Mucosa of descending colon (tissue), 3 donors: ENCODE results near the gene KCND3. TPM values are rescaled to one million over a fixed set of nuclear protein-coding genes. Genes with fewer than 3 reads are reported as not detected.

Experiments
- ATAC-seq: fragments of 200-7000 bp; cut with Tn5 transposase; one replicate; pipeline ENCODE4 v1.9.1; 2020; ENCODE audit warnings: mild to moderate bottlenecking, moderate library complexity
- DNase-seq, 3 donors: peaks; one replicate each; pipeline ENCODE4 v3.0.0-alpha.2; 2020
- H3K36me3 ChIP-seq: fragments of 200-600 bp; one replicate; pipeline ENCODE4 v1.8.0; 2021; ENCODE audit warnings: low read depth, mild to moderate bottlenecking
- H3K4me1 ChIP-seq: fragments of 200-600 bp; one replicate; pipeline ENCODE4 v1.8.0; 2021; ENCODE audit warnings: low read depth, mild to moderate bottlenecking
- H3K4me3 ChIP-seq: fragments of 200-600 bp; one replicate; pipeline ENCODE4 v1.8.0; 2021; ENCODE audit warnings: mild to moderate bottlenecking
- H3K9me3 ChIP-seq: fragments of 200-600 bp; one replicate; pipeline ENCODE4 v1.8.0; 2021; ENCODE audit warnings: mild to moderate bottlenecking
- intact Hi-C, 2 donors: fragments of 100-400 bp; cut with DNase I in 1 of 2; cut with micrococcal nuclease in 1 of 2; formaldehyde crosslinking; loops; one replicate each; pipeline versions ENCODE4 v1.11.0 to v1.11.1; 2022; cut with DNase I, micrococcal nuclease
- total RNA-seq, 3 donors: library from RNA; stranded (reverse); fragmentation: NEBNext Ultra II Directional in 2 of 3; extraction: Animal tissue kit (Norgen Biotek cat#: 25700) in 2 of 3; gene quantifications; one replicate each; pipeline versions ENCODE4 v1.2.1 to v1.2.4, GENCODE V29; 2021 to 2023
- TF ChIP-seq, protein P1 (sequence below): fragments of 200-600 bp; IDR thresholded peaks from one replicate; pipeline ENCODE4 v1.8.0; 2022; ENCODE audit warnings: antibody characterized with exemption, mild to moderate bottlenecking
- donor health status: DM: no; HTN: no; CAD: no; lungs with moderate emphysema.
- donor health status: DM: no; HTN: no; CAD: no.
- donor health status: DM: no; HTN: yes; CAD: no.

Gene KCND3
- total RNA-seq, 3 donors from 2014 or later = 1.2 to 10.3 (median 5.5) TPM

DNA sequence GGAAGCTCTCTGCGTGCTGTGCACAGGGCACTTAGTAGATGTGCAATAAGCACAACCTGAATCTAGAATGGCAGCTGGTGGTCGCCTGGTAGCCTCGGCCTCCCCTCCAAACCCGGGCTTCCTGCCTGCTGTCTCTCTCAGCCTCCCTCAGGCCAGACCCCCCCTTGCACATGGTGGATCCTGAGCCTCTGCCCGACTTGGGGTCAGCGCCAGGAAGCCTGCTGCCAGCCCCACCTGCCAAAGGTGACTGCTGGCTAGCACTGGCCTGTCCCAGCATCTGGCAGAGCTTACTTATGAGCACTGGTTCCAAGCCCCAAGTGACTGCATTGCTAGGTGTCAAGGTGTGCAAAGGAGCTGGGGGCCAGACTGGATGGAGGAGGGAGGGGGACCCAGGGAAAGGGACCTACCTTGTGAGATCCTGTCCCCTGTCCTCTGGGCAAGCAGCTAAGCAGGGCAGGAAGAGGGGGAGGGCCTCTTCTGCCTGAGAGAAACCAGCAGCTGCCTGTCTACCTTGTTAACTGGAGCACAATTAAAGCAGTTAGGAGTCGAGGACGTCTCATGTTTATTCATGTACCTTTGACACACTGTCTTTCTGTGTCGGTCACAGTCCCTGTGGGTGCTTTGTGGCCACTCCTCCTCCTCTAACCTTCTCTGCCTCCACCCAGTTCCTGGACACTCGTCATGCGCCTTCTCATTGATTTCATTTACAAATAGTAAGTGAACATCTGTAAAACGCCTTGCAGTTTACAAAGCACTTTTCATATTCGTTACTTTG is 132.9 kb downstream of the KCND3 start:
- TF ChIP-seq, protein P1, sequence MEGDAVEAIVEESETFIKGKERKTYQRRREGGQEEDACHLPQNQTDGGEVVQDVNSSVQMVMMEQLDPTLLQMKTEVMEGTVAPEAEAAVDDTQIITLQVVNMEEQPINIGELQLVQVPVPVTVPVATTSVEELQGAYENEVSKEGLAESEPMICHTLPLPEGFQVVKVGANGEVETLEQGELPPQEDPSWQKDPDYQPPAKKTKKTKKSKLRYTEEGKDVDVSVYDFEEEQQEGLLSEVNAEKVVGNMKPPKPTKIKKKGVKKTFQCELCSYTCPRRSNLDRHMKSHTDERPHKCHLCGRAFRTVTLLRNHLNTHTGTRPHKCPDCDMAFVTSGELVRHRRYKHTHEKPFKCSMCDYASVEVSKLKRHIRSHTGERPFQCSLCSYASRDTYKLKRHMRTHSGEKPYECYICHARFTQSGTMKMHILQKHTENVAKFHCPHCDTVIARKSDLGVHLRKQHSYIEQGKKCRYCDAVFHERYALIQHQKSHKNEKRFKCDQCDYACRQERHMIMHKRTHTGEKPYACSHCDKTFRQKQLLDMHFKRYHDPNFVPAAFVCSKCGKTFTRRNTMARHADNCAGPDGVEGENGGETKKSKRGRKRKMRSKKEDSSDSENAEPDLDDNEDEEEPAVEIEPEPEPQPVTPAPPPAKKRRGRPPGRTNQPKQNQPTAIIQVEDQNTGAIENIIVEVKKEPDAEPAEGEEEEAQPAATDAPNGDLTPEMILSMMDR = no peak
- DNase-seq = no peak
- ATAC-seq = no peak
- Histone ChIP-seq H3K9me3 (no peaks in the 10 kb centered on the region), H3K4me1 (no peaks in the 10 kb centered on the region), H3K36me3 (no peaks in the 10 kb centered on the region), H3K4me3 (no peak overlapping the region)
- intact Hi-C loops = no loop called here

DNA sequence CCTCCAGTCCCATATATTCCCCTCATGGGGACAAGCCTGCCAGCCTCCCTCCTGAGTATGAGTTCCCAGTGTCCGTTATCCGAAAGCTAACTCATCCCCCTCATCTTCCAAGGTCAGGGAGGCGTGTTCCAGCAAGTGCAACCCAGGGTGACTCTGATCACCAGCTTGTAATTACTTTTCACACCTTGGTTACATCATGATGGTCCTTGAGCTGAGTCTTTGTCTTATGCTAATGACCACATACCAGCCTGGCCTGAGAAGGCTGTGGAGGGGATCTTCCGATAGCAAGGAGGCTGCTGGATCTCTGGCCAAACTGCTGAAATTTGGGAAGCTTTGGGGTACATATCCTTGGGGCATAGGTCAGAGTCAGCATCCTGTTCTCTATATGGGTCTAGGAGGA is 134.2 kb downstream of the KCND3 start:
- H3K36me3 ChIP-seq = no peaks in the 10 kb centered on the region
- H3K9me3 ChIP-seq = no peaks in the 10 kb centered on the region
- H3K4me1 ChIP-seq = no peaks in the 10 kb centered on the region
- intact Hi-C loops = no loop called here
- H3K4me3 ChIP-seq = no peak overlapping the region
- TF ChIP-seq, protein P1 = no peak
- DNase-seq (no peak), ATAC-seq (no peak)

DNA sequence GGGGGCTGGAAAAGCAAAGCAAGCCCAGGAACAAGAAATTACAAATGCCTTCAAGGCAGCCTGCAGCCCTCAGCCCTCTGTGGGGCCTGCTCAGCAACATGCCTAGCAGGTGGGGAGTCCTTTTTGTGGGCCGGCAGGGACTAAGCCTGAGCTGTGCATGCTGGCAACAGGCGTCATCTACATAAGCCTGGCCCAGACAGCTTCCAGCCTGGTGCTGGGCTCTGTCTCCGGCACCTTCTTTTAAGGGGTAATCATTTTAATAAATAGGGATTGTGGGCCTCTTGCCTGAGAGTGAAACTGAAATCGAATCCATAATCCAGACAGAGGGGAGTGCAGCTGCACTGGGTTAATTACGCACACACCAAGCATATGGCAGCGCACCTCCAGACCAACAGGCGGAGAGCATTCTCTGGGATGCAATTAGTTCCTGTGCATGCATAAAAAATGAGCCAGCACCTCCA is 137.2 kb downstream of the KCND3 start:
- intact Hi-C loops = no loop called here
- Histone ChIP-seq H3K36me3 (no peaks in the 10 kb centered on the region), H3K4me1 (no peaks in the 10 kb centered on the region), H3K9me3 (no peaks in the 10 kb centered on the region), H3K4me3 (no peak overlapping the region)
- TF ChIP-seq, protein P1 = no peak
- ATAC-seq = no peak
- DNase-seq = no peak

DNA sequence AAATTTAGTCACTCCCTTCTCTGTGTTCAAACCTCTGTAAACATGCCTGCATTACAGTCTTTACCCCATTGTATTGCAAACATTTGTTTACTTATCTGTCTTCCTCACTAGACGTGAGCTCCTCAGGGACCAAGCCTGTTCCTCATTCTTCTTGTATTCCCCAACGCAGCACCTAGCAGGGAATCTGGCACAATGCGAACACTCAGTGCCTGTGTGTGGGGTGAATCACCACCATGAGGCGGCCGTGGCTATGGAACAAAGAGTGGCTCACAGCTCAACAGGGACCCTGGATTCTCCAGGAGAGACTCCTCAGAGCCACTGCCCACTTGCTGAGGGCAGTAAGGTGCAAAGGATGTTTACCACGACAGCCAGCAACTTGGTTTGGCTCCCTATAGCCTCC is 137.9 kb downstream of the KCND3 start:
- no peak for ATAC-seq
- intact Hi-C loops = no loop called here
- no peaks in the 10 kb centered on the region for H3K4me1 ChIP-seq
- DNase-seq = no peak
- no peak overlapping the region for H3K4me3 ChIP-seq
- H3K36me3 ChIP-seq = no peaks in the 10 kb centered on the region
- H3K9me3 ChIP-seq = no peaks in the 10 kb centered on the region
- TF ChIP-seq, protein P1 = no peak

DNA sequence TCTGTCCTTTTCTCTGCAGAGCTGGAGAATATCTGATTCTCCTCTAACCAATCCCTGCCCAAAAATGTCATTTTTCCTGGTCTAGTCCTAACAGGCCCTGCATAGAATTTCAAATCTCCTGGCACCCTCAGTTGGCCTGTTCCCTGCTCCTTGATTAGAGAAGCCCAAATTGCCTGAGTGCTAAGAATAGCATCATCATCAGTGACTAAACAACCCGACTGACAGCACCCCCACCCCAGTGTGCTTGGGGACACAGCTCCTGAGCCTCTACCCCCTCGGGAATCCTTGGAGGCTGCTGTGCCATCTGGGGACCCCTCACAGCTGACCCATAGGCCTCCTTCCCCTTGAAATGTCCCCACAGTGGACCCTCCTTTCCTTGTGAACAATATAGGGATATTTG is 139.4 kb downstream of the KCND3 start:
- Histone ChIP-seq H3K9me3 (no peaks in the 10 kb centered on the region), H3K36me3 (no peaks in the 10 kb centered on the region), H3K4me3 (no peak overlapping the region), H3K4me1 (no peaks in the 10 kb centered on the region)
- no peak for DNase-seq
- TF ChIP-seq, protein P1 = no peak
- no peak for ATAC-seq
- intact Hi-C loops = no loop called here
